HCT116 (cell line): ENCODE data around the gene BORCS5. TPM values are rescaled to one million over a fixed set of nuclear protein-coding genes. Genes with fewer than 3 reads are reported as not detected.

ENCODE experiments used
- ATAC-seq: fragments of 200-7000 bp; cut with Tn5 transposase; 2 replicates; pipeline ENCODE4 v1.9.1; 2020; ENCODE audit warnings: mild to moderate bottlenecking, moderate library complexity
- BruUV-seq: library from RNA; stranded (reverse); fragments of 400-500 nt; replicated peaks from 2 replicates; lab custom pipeline; 2021; lab: Mats Ljungman, UMichigan
- CTCF ChIA-PET: fragments of 300-600 bp; sonication (Branson Sonifier 250); formaldehyde crosslinking; loops from one replicate; lab custom pipeline; 2021; ENCODE audit warnings: antibody characterized with exemption; lab: Charles Lee
- POLR2A ChIA-PET: fragments of 300-600, 350-600 bp; sonication (Branson Sonifier 250); formaldehyde crosslinking; loops from one replicate; lab custom pipeline; 2021; ENCODE audit warnings: antibody characterized with exemption; lab: Charles Lee
- RAD21 ChIA-PET, 2 experiments: fragments of 300-600 bp; sonication (Branson Sonifier 250); formaldehyde crosslinking; loops; one replicate each; lab custom pipeline; 2023; ENCODE audit warnings: low total read pairs in 2 of 2; ENCODE audit not compliant: uncharacterized antibody in 2 of 2, unreplicated experiment in 2 of 2, low non-redundant PET in 1 of 2; lab: Charles Lee
- DNase-seq: peaks from one replicate; pipeline ENCODE4 v3.0.0-alpha.2; 2010; ENCODE audit warnings: low read depth, low spot score
- H2AFZ ChIP-seq: fragments of 200-600 bp; shearing (Covaris generic), sonication (generic); 2 replicates; pipeline ENCODE4 v1.6.1; 2017; ENCODE audit warnings: low read depth, mixed run types, mixed read lengths, antibody characterized with exemption, low read length; ENCODE audit not compliant: poor library complexity, severe bottlenecking
- H3K27ac ChIP-seq: 2 replicates; pipeline ENCODE4 v1.5.1; 2012; ENCODE audit warnings: low read depth, low read length
- H3K27me3 ChIP-seq: fragments of 200-600 bp; sonication (generic); 2 replicates; pipeline ENCODE4 v1.6.1; 2016; ENCODE audit warnings: mixed run types, low read length, mixed read lengths; ENCODE audit not compliant: insufficient read depth
- H3K36me3 ChIP-seq, 2 experiments: fragments of 200-500 bp in 1 of 2; fragments of 200-600 bp in 1 of 2; sonication (Bioruptor generic) in 1 of 2; sonication (generic) in 1 of 2; 2 replicates each; pipeline versions ENCODE4 v1.5.1 to v1.6.1; 2014 to 2016; ENCODE audit warnings: low read length in 2 of 2, inconsistent platforms in 1 of 2, mixed read lengths in 1 of 2, mixed run types in 1 of 2; ENCODE audit not compliant: insufficient read depth in 2 of 2, control insufficient read depth in 1 of 2
- H3K4me1 ChIP-seq, 2 experiments: fragments of 200-600 bp in 1 of 2; sonication (generic) in 1 of 2; 2 replicates each; pipeline versions ENCODE4 v1.5.1 to v1.6.1; 2012 to 2017; ENCODE audit warnings: low read length in 2 of 2, inconsistent platforms in 1 of 2, mild to moderate bottlenecking in 1 of 2, mixed read lengths in 1 of 2, mixed run types in 1 of 2, moderate library complexity in 1 of 2; ENCODE audit not compliant: insufficient read depth in 2 of 2, control insufficient read depth in 1 of 2
- H3K4me2 ChIP-seq: fragments of 200-600 bp; sonication (generic); 2 replicates; pipeline ENCODE4 v1.6.1; 2017; ENCODE audit warnings: mixed run types, low read length, mixed read lengths
- H3K4me3 ChIP-seq, 2 experiments: fragments of 200-600 bp in 1 of 2; sonication (generic) in 1 of 2; replicated peaks in 1 of 2; 2 replicates each; pipeline ENCODE4 v1.5.1; 2011 to 2016; ENCODE audit warnings: low read length in 2 of 2, control low read depth in 1 of 2, low read depth in 1 of 2, mild to moderate bottlenecking in 1 of 2, mixed read lengths in 1 of 2, mixed run types in 1 of 2
- H3K79me2 ChIP-seq: fragments of 200-600 bp; sonication (generic); 2 replicates; pipeline ENCODE4 v1.6.1; 2017; ENCODE audit warnings: mild to moderate bottlenecking, mixed run types, low read length, moderate library complexity, mixed read lengths; ENCODE audit not compliant: insufficient read depth
- H3K9ac ChIP-seq: fragments of 200-600 bp; sonication (generic); 2 replicates; pipeline ENCODE4 v1.6.1; 2016; ENCODE audit warnings: low read length, mixed read lengths
- H3K9me2 ChIP-seq: fragments of 200-600 bp; sonication (generic), shearing (Covaris generic); 2 replicates; pipeline ENCODE4 v1.6.1; 2017; ENCODE audit warnings: mixed run types, mild to moderate bottlenecking, moderate library complexity; ENCODE audit not compliant: insufficient read depth
- H3K9me3 ChIP-seq, 2 experiments: fragments of 200-500 bp in 1 of 2; fragments of 200-600 bp in 1 of 2; sonication (Bioruptor generic) in 1 of 2; sonication (generic) in 1 of 2; 2 replicates each; pipeline ENCODE4 v1.6.1; 2014 to 2017; ENCODE audit warnings: low read length in 2 of 2, mixed read lengths in 2 of 2, inconsistent platforms in 1 of 2, low read depth in 1 of 2, mild to moderate bottlenecking in 1 of 2, mixed run types in 1 of 2, moderate library complexity in 1 of 2; ENCODE audit not compliant: control insufficient read depth in 1 of 2, insufficient read depth in 1 of 2
- H4K20me1 ChIP-seq: fragments of 200-600 bp; sonication (generic), shearing (Covaris generic); 2 replicates; pipeline ENCODE4 v1.6.1; 2017; ENCODE audit warnings: mixed run types, mild to moderate bottlenecking, moderate library complexity; ENCODE audit not compliant: insufficient read depth
- CBX3 ChIP-seq: IDR thresholded peaks from 2 replicates; pipeline ENCODE4 v1.6.1; 2012; ENCODE audit warnings: low read depth
- ELF1 ChIP-seq: IDR thresholded peaks from 2 replicates; pipeline ENCODE4 v1.6.1; 2012; ENCODE audit warnings: low read depth, borderline replicate concordance
- EZH2 ChIP-seq: fragments of 200-600 bp; sonication (generic); IDR thresholded peaks from 2 replicates; pipeline ENCODE4 v1.6.1; 2017; ENCODE audit warnings: antibody characterized with exemption, mixed run types
- FOSL1 ChIP-seq: IDR thresholded peaks from 2 replicates; pipeline ENCODE4 v1.6.1; 2012; ENCODE audit warnings: low read depth
- JUND ChIP-seq: IDR thresholded peaks from 2 replicates; pipeline ENCODE4 v1.6.1; 2012
- POLR2A ChIP-seq: IDR thresholded peaks from 2 replicates; pipeline ENCODE4 v1.7.0; 2011; ENCODE audit warnings: borderline replicate concordance; ENCODE audit not compliant: insufficient read depth, insufficient read length; ENCODE audit errors: extremely low read depth
- POLR2AphosphoS5 ChIP-seq: IDR thresholded peaks from 2 replicates; pipeline ENCODE4 v1.6.1; 2011; ENCODE audit warnings: mild to moderate bottlenecking, low read depth, low read length, moderate library complexity
- RAD21 ChIP-seq: IDR thresholded peaks from 2 replicates; pipeline ENCODE4 v1.6.1; 2012; ENCODE audit warnings: low read depth, mild to moderate bottlenecking
- SIN3A ChIP-seq: IDR thresholded peaks from 2 replicates; pipeline ENCODE4 v1.6.1; 2012; ENCODE audit warnings: low read depth
- SP1 ChIP-seq: IDR thresholded peaks from 2 replicates; pipeline ENCODE4 v1.6.1; 2012; ENCODE audit warnings: low read depth
- TCF7L2 ChIP-seq: IDR thresholded peaks from 2 replicates; pipeline ENCODE4 v1.7.0; 2011; ENCODE audit warnings: borderline replicate concordance, inconsistent platforms; ENCODE audit not compliant: insufficient read depth, insufficient read length; ENCODE audit errors: extremely low read depth
- YY1 ChIP-seq: IDR thresholded peaks from 2 replicates; pipeline ENCODE4 v1.6.1; 2011; ENCODE audit warnings: low read length, low read depth, moderate library complexity, mild to moderate bottlenecking; ENCODE audit not compliant: insufficient replicate concordance; ENCODE audit errors: extremely low read depth
- ZFX ChIP-seq: fragments of 450-650 bp; IDR thresholded peaks from 2 replicates; pipeline ENCODE4 v1.6.1; 2017
- ZNF274 ChIP-seq: fragments of 200-500 bp; sonication (Bioruptor generic); IDR thresholded peaks from 2 replicates; pipeline ENCODE4 v1.6.1; 2014; ENCODE audit warnings: mild to moderate bottlenecking, low read depth, low read length, inconsistent platforms
- intact Hi-C: fragments of 100-400 bp; cut with micrococcal nuclease; formaldehyde crosslinking; loops from 2 replicates; pipeline ENCODE4 v1.10.0; 2022
- total RNA-seq: library from RNA; stranded (reverse); gene quantifications from one replicate; pipeline ENCODE4 v1.2.1, GENCODE V29; 2021; ENCODE audit not compliant: unreplicated experiment
- TF ChIP-seq, protein P1 (sequence below), 3 experiments: fragments of 200-600 bp in 1 of 3; sonication (generic) in 1 of 3; IDR thresholded peaks in 2 of 3; conservative IDR thresholded peaks in 1 of 3; 2 replicates each; pipeline ENCODE4 v1.5.1; 2012 to 2017; ENCODE audit warnings: low read depth in 2 of 3, low read length in 2 of 3, antibody characterized with exemption in 1 of 3, borderline replicate concordance in 1 of 3, control low read depth in 1 of 3, mild to moderate bottlenecking in 1 of 3, mixed read lengths in 1 of 3, mixed run types in 1 of 3, moderate library complexity in 1 of 3; ENCODE audit not compliant: insufficient read depth in 1 of 3
- TF ChIP-seq, protein P2 (sequence below): IDR thresholded peaks from 2 replicates; pipeline ENCODE4 v1.6.1; 2011; ENCODE audit warnings: mild to moderate bottlenecking, low read length, moderate library complexity; ENCODE audit not compliant: insufficient replicate concordance; ENCODE audit errors: extremely low read depth
- TF ChIP-seq, protein P3 (sequence below): IDR thresholded peaks from 2 replicates; pipeline ENCODE4 v1.6.1; 2012
- TF ChIP-seq, protein P4 (sequence below): IDR thresholded peaks from 2 replicates; pipeline ENCODE4 v1.6.1; 2012

The BORCS5 gene
- total RNA-seq, 1 experiment from 2014 or later = 8.7 TPM

DNA sequence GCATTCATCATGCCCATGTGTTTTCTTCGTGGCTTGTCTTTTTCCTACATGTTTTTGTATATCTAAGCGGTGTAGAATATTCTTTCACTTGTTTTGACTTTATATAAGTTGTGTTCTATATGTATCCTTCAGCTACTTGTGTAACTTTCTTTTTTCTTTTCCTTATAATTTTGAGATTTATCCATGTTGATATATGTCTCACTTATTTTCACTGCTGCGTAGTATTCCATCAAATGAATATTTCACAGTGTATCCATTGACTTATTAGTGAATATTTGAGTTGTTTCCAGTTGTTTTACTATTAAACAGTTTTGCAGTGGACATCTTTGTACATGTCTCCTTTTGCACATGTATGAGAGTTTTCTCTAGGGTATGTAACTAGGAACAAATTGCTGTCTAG, 43.9 kb downstream of the BORCS5 start:
- no peak overlapping the region for H3K27ac ChIP-seq
- no peak for ATAC-seq
- H3K79me2 ChIP-seq = no peaks in the 10 kb centered on the region
- CTCF ChIA-PET = no interaction called here
- no TSS peak for BruUV-seq
- H3K4me3 ChIP-seq = no peak overlapping the region
- TF ChIP-seq YY1 (no peak), ELF1 (no peak), POLR2AphosphoS5 (no peak), POLR2A (no peak), ZFX (no peak), JUND (no peak), EZH2 (no peak), CBX3 (no peak), TCF7L2 (no peak), RAD21 (no peak), SP1 (no peak), SIN3A (no peak), ZNF274 (no peak), FOSL1 (no peak)
- TF ChIP-seq, protein P1, sequence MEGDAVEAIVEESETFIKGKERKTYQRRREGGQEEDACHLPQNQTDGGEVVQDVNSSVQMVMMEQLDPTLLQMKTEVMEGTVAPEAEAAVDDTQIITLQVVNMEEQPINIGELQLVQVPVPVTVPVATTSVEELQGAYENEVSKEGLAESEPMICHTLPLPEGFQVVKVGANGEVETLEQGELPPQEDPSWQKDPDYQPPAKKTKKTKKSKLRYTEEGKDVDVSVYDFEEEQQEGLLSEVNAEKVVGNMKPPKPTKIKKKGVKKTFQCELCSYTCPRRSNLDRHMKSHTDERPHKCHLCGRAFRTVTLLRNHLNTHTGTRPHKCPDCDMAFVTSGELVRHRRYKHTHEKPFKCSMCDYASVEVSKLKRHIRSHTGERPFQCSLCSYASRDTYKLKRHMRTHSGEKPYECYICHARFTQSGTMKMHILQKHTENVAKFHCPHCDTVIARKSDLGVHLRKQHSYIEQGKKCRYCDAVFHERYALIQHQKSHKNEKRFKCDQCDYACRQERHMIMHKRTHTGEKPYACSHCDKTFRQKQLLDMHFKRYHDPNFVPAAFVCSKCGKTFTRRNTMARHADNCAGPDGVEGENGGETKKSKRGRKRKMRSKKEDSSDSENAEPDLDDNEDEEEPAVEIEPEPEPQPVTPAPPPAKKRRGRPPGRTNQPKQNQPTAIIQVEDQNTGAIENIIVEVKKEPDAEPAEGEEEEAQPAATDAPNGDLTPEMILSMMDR (IDR thresholded peaks at IDR 0.05 in 2 of 3, conservative IDR thresholded peaks at IDR 0.05 in 1 of 3; ENCODE audit: borderline replicate concordance in 1 of 3, insufficient read depth in 1 of 3, low read depth in 2 of 3, low read length in 2 of 3) = no peak
- TF ChIP-seq, protein P2, sequence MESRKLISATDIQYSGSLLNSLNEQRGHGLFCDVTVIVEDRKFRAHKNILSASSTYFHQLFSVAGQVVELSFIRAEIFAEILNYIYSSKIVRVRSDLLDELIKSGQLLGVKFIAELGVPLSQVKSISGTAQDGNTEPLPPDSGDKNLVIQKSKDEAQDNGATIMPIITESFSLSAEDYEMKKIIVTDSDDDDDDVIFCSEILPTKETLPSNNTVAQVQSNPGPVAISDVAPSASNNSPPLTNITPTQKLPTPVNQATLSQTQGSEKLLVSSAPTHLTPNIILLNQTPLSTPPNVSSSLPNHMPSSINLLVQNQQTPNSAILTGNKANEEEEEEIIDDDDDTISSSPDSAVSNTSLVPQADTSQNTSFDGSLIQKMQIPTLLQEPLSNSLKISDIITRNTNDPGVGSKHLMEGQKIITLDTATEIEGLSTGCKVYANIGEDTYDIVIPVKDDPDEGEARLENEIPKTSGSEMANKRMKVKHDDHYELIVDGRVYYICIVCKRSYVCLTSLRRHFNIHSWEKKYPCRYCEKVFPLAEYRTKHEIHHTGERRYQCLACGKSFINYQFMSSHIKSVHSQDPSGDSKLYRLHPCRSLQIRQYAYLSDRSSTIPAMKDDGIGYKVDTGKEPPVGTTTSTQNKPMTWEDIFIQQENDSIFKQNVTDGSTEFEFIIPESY = no peak
- TF ChIP-seq, protein P3, sequence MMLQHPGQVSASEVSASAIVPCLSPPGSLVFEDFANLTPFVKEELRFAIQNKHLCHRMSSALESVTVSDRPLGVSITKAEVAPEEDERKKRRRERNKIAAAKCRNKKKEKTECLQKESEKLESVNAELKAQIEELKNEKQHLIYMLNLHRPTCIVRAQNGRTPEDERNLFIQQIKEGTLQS = no peak
- TF ChIP-seq, protein P4, sequence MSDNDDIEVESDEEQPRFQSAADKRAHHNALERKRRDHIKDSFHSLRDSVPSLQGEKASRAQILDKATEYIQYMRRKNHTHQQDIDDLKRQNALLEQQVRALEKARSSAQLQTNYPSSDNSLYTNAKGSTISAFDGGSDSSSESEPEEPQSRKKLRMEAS = no peak
- no peaks in the 10 kb centered on the region for H3K27me3 ChIP-seq
- DNase-seq = no peak
- no peaks in the 10 kb centered on the region for H3K36me3 ChIP-seq
- no peaks in the 10 kb centered on the region for H3K9me3 ChIP-seq
- no peak overlapping the region for H3K9ac ChIP-seq
- RAD21 ChIA-PET = no interaction called here
- no peaks in the 10 kb centered on the region for H4K20me1 ChIP-seq
- H2AFZ ChIP-seq = no peak overlapping the region
- H3K4me2 ChIP-seq = no peak overlapping the region
- H3K9me2 ChIP-seq = no peaks in the 10 kb centered on the region
- POLR2A ChIA-PET = no interaction called here
- intact Hi-C loops = no loop called here
- no peaks in the 10 kb centered on the region for H3K4me1 ChIP-seq
